HG03575 (cell line): ENCODE measurements around the gene ADD3.
"Not testable (repeated sequence)": the region's sequence is repeated elsewhere in the genome, so short reads cannot be mapped to it uniquely, and the experiment has no call there.

Experiments
- ATAC-seq: cut with Tn5 transposase; IDR thresholded peaks from one replicate; pipeline ENCODE4 v1.9.1; 2021; ENCODE audit not compliant: unreplicated experiment, insufficient number of reproducible peaks, low FRiP score; ENCODE audit errors: extremely low read depth

Gene ADD3

GRCh38 chr10:110123594-110123993 is 115.8 kb downstream of the ADD3 start:
- ATAC-seq, result no peak

- no peak for ATAC-seq
Measured at GRCh38 chr10:110129490-110129889, 121.7 kb downstream of the ADD3 start.

- ATAC-seq, result no peak
Measured at GRCh38 chr10:110134917-110135316, 127.1 kb downstream of the ADD3 start.

- not testable (repeated sequence) for ATAC-seq
Measured at GRCh38 chr10:110135836-110136235, 128.1 kb downstream of the ADD3 start.

GRCh38 chr10:110137142-110137545 is 129.4 kb downstream of the ADD3 start:
- ATAC-seq, result no peak

GRCh38 chr10:110138197-110138812 is 130.5 kb downstream of the ADD3 start:
- no peak for ATAC-seq

GRCh38 chr10:110141185-110141584 is 133.4 kb downstream of the ADD3 start:
- ATAC-seq, result no peak

- ATAC-seq, result no peak
Measured at GRCh38 chr10:110141871-110142635, 134.3 kb downstream of the ADD3 start.

- no peak for ATAC-seq
Measured at GRCh38 chr10:110142965-110143364, 135.2 kb downstream of the ADD3 start.

GRCh38 chr10:110144507-110144906 is 136.7 kb downstream of the ADD3 start:
- no peak for ATAC-seq

GRCh38 chr10:110147961-110148360 is 140.2 kb downstream of the ADD3 start:
- ATAC-seq, result no peak

GRCh38 chr10:110149259-110149658 is 141.5 kb downstream of the ADD3 start:
- ATAC-seq, result no peak

GRCh38 chr10:110150046-110150445 is 142.3 kb downstream of the ADD3 start:
- no peak for ATAC-seq

GRCh38 chr10:110150981-110151380 is 143.2 kb downstream of the ADD3 start:
- no peak for ATAC-seq

- ATAC-seq, result no peak
Measured at GRCh38 chr10:110151467-110151866, 143.7 kb downstream of the ADD3 start.

GRCh38 chr10:110151971-110152370 is 144.2 kb downstream of the ADD3 start:
- ATAC-seq, result no peak

GRCh38 chr10:110153396-110153795 is 145.6 kb downstream of the ADD3 start:
- ATAC-seq, result no peak

- ATAC-seq, result no peak
Measured at GRCh38 chr10:110156046-110156445, 148.3 kb downstream of the ADD3 start.

GRCh38 chr10:110158051-110159005 is 150.5 kb downstream of the ADD3 start:
- no peak for ATAC-seq

- no peak for ATAC-seq
Measured at GRCh38 chr10:110160081-110160480, 152.3 kb downstream of the ADD3 start.
